ENCODE measurements around the gene F13B.

Gene F13B

GRCh38 chr1:197100677-197101076 lies 33.6 kb upstream of the F13B start:
- TF ChIP-seq SIN3A (IDR thresholded peaks at IDR 0.05; ENCODE audit: borderline replicate concordance, insufficient read depth, low read length) (no peak), REST (IDR thresholded peaks at IDR 0.05; ENCODE audit: insufficient read depth in 1 of 2, low read depth in 2 of 2, low read length in 2 of 2) (no peak), POLR2AphosphoS5 (IDR thresholded peaks at IDR 0.05; ENCODE audit: low read depth, low read length) (no peak), FOXP2 (optimal IDR thresholded peaks at IDR 0.05; ENCODE audit: borderline replicate concordance, extremely low read depth, extremely low read length, insufficient read depth) (no peak), TAF1 (IDR thresholded peaks at IDR 0.05; ENCODE audit: borderline replicate concordance, insufficient read depth, low read length) (no peak)

- TF ChIP-seq SIN3A (IDR thresholded peaks at IDR 0.05; ENCODE audit: borderline replicate concordance, insufficient read depth, low read length) (no peak), REST (IDR thresholded peaks at IDR 0.05; ENCODE audit: insufficient read depth in 1 of 2, low read depth in 2 of 2, low read length in 2 of 2) (no peak), TAF1 (IDR thresholded peaks at IDR 0.05; ENCODE audit: borderline replicate concordance, insufficient read depth, low read length) (no peak), FOXP2 (optimal IDR thresholded peaks at IDR 0.05; ENCODE audit: borderline replicate concordance, extremely low read depth, extremely low read length, insufficient read depth) (no peak), POLR2AphosphoS5 (IDR thresholded peaks at IDR 0.05; ENCODE audit: low read depth, low read length) (no peak)
Measured at GRCh38 chr1:197099444-197099843, 32.4 kb upstream of the F13B start.

- no peak for TF ChIP-seq TAF1 (IDR thresholded peaks at IDR 0.05; ENCODE audit: borderline replicate concordance, insufficient read depth, low read length)
- TF ChIP-seq SIN3A (IDR thresholded peaks at IDR 0.05; ENCODE audit: borderline replicate concordance, insufficient read depth, low read length) = no peak
- no peak for TF ChIP-seq FOXP2 (optimal IDR thresholded peaks at IDR 0.05; ENCODE audit: borderline replicate concordance, extremely low read depth, extremely low read length, insufficient read depth)
- no peak for TF ChIP-seq REST (IDR thresholded peaks at IDR 0.05; ENCODE audit: insufficient read depth in 1 of 2, low read depth in 2 of 2, low read length in 2 of 2)
- TF ChIP-seq POLR2AphosphoS5 (IDR thresholded peaks at IDR 0.05; ENCODE audit: low read depth, low read length) = no peak
Measured at GRCh38 chr1:197096137-197096536, 29.1 kb upstream of the F13B start.

GRCh38 chr1:197093226-197093885 lies 26.3 kb upstream of the F13B start:
- TF ChIP-seq FOXP2 (optimal IDR thresholded peaks at IDR 0.05; ENCODE audit: borderline replicate concordance, extremely low read depth, extremely low read length, insufficient read depth) (no peak), REST (IDR thresholded peaks at IDR 0.05; ENCODE audit: insufficient read depth in 1 of 2, low read depth in 2 of 2, low read length in 2 of 2) (no peak), SIN3A (IDR thresholded peaks at IDR 0.05; ENCODE audit: borderline replicate concordance, insufficient read depth, low read length) (no peak), TAF1 (IDR thresholded peaks at IDR 0.05; ENCODE audit: borderline replicate concordance, insufficient read depth, low read length) (no peak), POLR2AphosphoS5 (IDR thresholded peaks at IDR 0.05; ENCODE audit: low read depth, low read length) (no peak)

Data from PFSK-1 (cell line).